ENCODE measurements around the gene CEP164.
A peak's percentile ranks its signal among the peaks of the same experiment; 100 is the strongest.

CEP164 gene

DNA sequence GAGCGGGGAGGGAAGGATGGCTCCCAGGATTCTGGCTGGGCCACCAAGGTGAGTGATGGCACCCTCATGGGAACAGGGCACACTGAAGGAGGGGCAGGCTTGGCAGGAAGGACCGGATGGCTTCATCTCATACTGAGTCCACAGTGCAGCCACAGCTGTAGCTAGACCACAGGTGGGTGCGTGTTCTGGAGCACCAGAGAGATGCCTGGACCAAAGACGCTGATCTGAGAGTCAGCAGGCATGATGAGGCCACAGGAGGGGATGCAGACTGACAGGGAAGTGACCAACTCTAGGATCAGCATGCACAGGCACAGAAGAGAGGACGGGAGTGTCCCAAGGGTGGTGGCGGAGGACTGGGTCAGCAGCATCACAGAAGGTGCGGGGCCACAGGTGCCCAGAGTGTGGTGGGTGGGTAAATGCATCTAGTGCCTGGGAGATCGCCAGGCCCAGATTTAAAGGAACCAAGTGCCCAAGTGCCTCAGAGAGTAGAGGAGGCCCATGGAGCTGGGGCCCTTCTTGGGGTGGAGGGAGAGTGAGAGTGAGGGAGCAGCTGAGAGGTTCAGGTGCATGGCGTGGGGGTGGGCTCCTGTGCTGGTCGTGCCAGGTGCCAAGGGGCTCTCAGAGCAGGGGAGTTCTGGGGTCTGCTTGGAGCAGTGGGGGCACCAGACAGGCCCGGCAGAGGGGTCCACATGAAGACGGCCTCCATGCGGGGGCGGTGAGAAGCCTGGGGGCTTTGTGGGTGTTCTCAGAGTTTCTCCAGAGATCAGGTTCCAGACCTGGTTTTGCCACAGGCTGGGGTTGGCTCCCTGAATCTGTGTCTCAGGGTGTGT lies 113.7 kb downstream of the CEP164 start:
- FAIRE-seq, result no peak
- TF ChIP-seq SPI1 (IDR thresholded peaks at IDR 0.05; ENCODE audit: low read depth, low read length) (no peak), POU2F2 (IDR thresholded peaks at IDR 0.05; ENCODE audit: low read depth, low read length) (no peak), PAX5 (IDR thresholded peaks at IDR 0.05; ENCODE audit: insufficient read depth, low read length, severe bottlenecking) (no peak), POLR2A (IDR thresholded peaks at IDR 0.05; ENCODE audit: low read depth, low read length) (no peak), TAF1 (IDR thresholded peaks at IDR 0.05; ENCODE audit: low read depth, low read length) (no peak), POLR2AphosphoS5 (IDR thresholded peaks at IDR 0.05; ENCODE audit: low read depth, low read length) (no peak)

DNA sequence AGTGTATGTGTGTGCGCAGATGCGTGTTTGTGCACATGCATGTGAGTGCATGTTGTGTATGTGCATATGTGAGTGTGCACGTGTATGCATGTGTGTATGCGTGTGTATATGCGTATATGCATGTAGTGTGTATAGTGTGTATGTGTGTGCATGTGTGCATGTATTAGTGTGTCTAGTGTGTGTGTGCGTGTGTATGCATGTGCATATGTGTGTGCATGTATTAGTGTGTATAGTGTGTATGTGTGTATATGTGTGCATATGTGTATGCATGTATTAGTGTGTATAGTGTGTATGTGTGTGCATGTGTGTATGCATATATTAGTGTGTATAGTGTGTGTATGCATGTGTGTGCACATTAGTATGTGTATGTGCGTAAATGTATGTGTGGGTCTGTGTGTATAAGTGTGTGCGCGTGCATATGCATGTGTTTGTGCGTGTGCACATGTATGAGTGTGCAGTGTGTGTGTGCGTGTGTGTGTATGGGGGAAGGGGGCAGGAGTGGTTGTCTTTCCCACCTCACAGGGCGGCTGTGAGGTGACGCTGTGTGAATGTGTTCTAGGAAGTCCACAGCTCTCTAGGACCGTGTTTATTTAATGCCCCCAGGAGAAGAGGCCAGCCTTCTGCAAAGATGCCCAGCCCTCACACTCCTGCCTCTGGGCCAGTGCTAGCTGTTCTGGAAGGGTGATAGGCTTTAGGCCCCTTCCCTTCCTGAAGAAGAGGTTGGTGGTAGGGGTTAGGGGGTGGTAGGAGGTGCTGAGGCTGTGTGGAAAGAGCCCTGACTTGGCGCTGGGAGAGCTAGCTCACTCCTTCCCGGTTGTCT lies 114.6 kb downstream of the CEP164 start:
- FAIRE-seq, result peak; percentile 60
- TF ChIP-seq POLR2A (IDR thresholded peaks at IDR 0.05; ENCODE audit: low read depth, low read length) (no peak), PAX5 (IDR thresholded peaks at IDR 0.05; ENCODE audit: insufficient read depth, low read length, severe bottlenecking) (no peak), TAF1 (IDR thresholded peaks at IDR 0.05; ENCODE audit: low read depth, low read length) (no peak), SPI1 (IDR thresholded peaks at IDR 0.05; ENCODE audit: low read depth, low read length) (no peak), POLR2AphosphoS5 (IDR thresholded peaks at IDR 0.05; ENCODE audit: low read depth, low read length) (no peak), POU2F2 (IDR thresholded peaks at IDR 0.05; ENCODE audit: low read depth, low read length) (no peak)
- no peak for DNase-seq (ENCODE audit: insufficient read length, low spot score)

More for the DNA sequence above, 113.7 kb downstream of the CEP164 start:
- no peak for DNase-seq (ENCODE audit: insufficient read length, low spot score)

DNA sequence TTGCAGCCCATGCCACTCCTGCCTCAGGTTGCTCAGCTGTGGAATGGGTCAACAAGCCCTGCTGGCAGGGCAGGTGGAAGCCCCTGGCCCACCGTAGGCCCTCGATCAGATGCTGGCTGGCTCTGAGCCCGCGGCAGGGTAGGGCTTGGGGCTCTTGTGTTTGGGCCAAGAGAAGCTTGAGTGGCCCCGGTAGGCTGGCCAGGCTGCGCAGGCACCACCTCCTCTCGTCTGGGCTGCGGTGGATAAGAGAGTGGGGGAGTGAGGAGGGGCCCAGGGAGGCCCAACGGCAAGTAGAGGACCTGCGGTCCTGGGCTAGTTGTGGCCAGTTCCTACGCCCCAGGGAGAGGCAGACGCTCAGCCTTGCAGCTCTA lies 115.2 kb downstream of the CEP164 start:
- FAIRE-seq, result no peak
- no peak for DNase-seq (ENCODE audit: insufficient read length, low spot score)
- no peak for TF ChIP-seq POU2F2 (IDR thresholded peaks at IDR 0.05; ENCODE audit: low read depth, low read length)
- no peak for TF ChIP-seq POLR2A (IDR thresholded peaks at IDR 0.05; ENCODE audit: low read depth, low read length)
- no peak for TF ChIP-seq SPI1 (IDR thresholded peaks at IDR 0.05; ENCODE audit: low read depth, low read length)
- no peak for TF ChIP-seq TAF1 (IDR thresholded peaks at IDR 0.05; ENCODE audit: low read depth, low read length)
- no peak for TF ChIP-seq PAX5 (IDR thresholded peaks at IDR 0.05; ENCODE audit: insufficient read depth, low read length, severe bottlenecking)
- TF ChIP-seq POLR2AphosphoS5 (IDR thresholded peaks at IDR 0.05; ENCODE audit: low read depth, low read length), result no peak

DNA sequence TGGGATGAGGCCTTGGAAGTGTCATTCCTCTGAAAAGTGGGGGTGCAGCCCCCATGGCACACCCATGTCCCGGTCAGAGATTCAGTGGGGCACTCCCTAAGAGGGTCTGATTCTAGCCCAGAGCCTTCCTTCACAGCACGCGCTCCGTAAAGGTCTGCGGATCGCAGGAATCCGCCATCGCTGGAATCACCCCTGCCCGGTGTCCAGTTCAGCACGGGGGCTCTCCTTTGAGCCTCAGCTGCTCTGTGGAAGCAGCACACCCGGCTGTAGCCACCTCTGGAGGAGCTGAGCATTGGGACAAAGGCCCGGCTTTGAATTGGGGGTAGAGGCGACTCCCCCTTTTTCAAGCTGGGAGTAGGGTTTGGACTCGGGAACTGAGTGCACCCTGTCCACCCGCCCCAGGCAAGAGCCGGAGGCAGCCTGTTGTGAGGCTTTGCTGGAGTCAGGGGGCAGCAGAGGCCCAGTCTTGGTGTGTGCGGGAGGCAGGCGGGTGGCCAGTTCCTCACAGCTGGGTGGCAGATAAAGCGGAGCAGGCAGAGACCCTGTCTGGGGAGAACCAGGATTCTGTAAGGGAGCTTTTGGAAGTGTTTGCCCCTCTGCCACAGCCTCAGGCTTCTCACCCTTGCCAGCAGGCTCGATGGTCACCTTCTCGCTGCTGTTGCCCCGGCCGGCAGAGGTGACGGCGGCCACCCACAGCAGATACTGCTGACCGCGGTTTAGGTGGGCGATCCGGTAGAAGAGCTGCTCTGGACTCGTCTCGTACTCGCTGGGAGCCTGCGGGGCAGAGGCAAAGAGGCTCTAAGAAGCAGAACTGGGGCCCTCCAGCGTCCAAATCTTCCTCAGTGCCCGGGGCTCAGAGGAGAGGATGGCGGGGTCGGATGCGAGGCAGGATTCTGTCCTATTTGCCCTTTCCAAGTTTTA lies 115.9 kb downstream of the CEP164 start:
- DNase-seq (ENCODE audit: insufficient read length, low spot score), result no peak
- FAIRE-seq, result no peak

DNA sequence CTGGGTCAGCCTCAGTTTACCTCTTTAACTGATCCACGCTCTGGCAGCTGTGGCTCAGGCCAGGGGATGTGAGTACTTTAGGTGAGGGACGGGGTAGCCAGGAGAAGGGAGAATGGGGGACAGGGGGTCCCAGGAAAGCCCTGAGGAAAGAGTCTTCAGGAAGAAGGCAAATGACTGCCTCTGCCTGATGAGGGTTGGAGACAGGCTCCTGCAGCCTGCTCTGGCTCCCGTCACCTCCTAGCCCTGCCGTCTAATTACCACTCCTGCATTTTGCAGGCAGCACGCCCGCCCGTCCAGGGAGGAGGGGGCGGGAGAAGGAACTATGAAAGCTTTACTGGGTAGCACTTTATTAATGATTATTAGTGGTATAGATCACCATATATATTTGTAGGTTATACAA lies 116.6 kb downstream of the CEP164 start:
- DNase-seq (ENCODE audit: insufficient read length, low spot score) (no peak), FAIRE-seq (no peak)
- no peak for TF ChIP-seq SPI1 (IDR thresholded peaks at IDR 0.05; ENCODE audit: low read depth, low read length)
- no peak for TF ChIP-seq PAX5 (IDR thresholded peaks at IDR 0.05; ENCODE audit: insufficient read depth, low read length, severe bottlenecking)
- TF ChIP-seq POLR2A (IDR thresholded peaks at IDR 0.05; ENCODE audit: low read depth, low read length), result no peak
- no peak for TF ChIP-seq TAF1 (IDR thresholded peaks at IDR 0.05; ENCODE audit: low read depth, low read length)
- TF ChIP-seq POLR2AphosphoS5 (IDR thresholded peaks at IDR 0.05; ENCODE audit: low read depth, low read length), result no peak
- no peak for TF ChIP-seq POU2F2 (IDR thresholded peaks at IDR 0.05; ENCODE audit: low read depth, low read length)

More for the DNA sequence above, 115.9 kb downstream of the CEP164 start:
- TF ChIP-seq SPI1 (IDR thresholded peaks at IDR 0.05; ENCODE audit: low read depth, low read length) (no peak), TAF1 (IDR thresholded peaks at IDR 0.05; ENCODE audit: low read depth, low read length) (no peak), PAX5 (IDR thresholded peaks at IDR 0.05; ENCODE audit: insufficient read depth, low read length, severe bottlenecking) (no peak), POLR2AphosphoS5 (IDR thresholded peaks at IDR 0.05; ENCODE audit: low read depth, low read length) (no peak), POU2F2 (IDR thresholded peaks at IDR 0.05; ENCODE audit: low read depth, low read length) (no peak), POLR2A (IDR thresholded peaks at IDR 0.05; ENCODE audit: low read depth, low read length) (no peak)

DNA sequence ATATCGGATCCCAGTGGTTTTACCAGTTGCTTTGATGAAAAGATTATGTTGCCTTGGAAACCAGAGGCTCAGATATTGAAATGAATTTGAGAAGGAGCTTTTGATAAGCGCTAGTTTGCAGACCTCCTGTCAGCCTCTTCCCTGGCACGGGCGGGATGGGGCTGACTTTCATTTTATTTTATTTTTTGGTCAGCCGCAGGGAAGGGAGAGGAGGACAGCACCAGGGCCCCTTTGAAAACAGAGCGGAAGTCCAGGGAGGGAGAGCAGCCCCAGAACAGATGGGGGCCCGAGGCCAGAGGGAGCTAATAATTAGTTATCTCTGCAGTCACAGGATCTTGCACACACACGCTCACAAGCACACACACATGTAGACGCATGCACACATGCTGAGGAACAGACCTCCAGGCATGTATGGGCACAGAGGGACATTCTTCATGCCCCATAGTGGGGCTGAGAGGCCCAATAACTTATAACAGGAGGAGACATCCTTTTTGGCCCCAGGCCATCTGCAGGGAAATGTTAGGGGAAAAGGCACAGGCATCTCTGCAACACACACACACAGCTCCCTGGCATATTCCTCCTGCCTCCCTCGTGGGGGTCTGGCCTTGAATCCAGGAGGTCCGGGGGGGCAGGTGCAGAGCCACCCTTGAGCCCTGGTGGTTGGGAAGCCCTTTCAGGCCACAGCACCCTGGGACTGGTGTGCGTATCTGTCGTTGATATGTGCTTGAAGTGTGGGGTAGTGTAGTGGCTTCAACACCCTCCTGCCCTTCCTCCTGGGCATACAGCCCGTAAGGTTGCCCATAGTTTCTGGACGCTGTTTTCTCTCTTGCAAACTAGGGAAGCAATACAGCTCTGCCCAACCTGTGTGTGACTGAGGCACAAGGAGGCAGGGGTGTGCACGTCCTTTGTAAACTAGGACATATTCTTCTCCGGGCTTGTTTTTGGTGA lies 117.3 kb downstream of the CEP164 start:
- FAIRE-seq (no peak), DNase-seq (ENCODE audit: insufficient read length, low spot score) (no peak)
- TF ChIP-seq POU2F2 (IDR thresholded peaks at IDR 0.05; ENCODE audit: low read depth, low read length), result no peak
- TF ChIP-seq POLR2AphosphoS5 (IDR thresholded peaks at IDR 0.05; ENCODE audit: low read depth, low read length), result no peak
- no peak for TF ChIP-seq SPI1 (IDR thresholded peaks at IDR 0.05; ENCODE audit: low read depth, low read length)
- no peak for TF ChIP-seq TAF1 (IDR thresholded peaks at IDR 0.05; ENCODE audit: low read depth, low read length)
- TF ChIP-seq POLR2A (IDR thresholded peaks at IDR 0.05; ENCODE audit: low read depth, low read length), result no peak
- no peak for TF ChIP-seq PAX5 (IDR thresholded peaks at IDR 0.05; ENCODE audit: insufficient read depth, low read length, severe bottlenecking)

DNA sequence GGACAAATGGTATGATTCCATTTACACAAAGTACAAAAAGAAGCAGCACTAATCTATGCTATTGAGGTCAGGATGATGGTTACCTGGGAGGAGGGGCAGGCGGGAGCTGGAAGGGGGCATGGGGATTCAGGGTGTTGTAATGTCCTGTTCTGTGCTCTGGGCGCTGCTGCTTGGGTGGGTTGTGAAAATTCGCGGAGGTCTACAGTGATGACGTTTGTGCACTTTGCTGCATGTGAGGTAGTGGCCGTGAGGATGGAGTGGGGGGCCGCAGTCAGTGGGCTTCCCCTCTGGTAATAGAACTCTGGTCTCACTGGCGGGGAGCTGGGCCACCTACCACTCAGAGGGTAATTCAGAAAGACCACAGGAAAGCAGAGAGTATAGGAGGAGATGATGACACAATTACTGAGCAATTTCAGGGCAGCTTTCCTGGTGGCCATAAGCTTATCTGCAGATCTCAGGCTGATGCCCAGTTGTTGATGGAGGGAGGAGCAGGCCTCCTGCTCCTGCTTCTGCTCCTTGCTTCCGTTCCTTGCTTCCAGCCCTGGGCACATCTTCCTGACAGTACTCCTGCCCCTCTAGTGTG lies 121.5 kb downstream of the CEP164 start:
- no peak for FAIRE-seq

More for the DNA sequence above, 121.5 kb downstream of the CEP164 start:
- no peak for DNase-seq (ENCODE audit: insufficient read length, low spot score)
- TF ChIP-seq POLR2AphosphoS5 (IDR thresholded peaks at IDR 0.05; ENCODE audit: low read depth, low read length), result no peak
- TF ChIP-seq POLR2A (IDR thresholded peaks at IDR 0.05; ENCODE audit: low read depth, low read length), result no peak
- TF ChIP-seq PAX5 (IDR thresholded peaks at IDR 0.05; ENCODE audit: insufficient read depth, low read length, severe bottlenecking), result no peak
- no peak for TF ChIP-seq SPI1 (IDR thresholded peaks at IDR 0.05; ENCODE audit: low read depth, low read length)
- TF ChIP-seq POU2F2 (IDR thresholded peaks at IDR 0.05; ENCODE audit: low read depth, low read length), result no peak
- TF ChIP-seq TAF1 (IDR thresholded peaks at IDR 0.05; ENCODE audit: low read depth, low read length), result no peak

All from GM12891 (cell line).